ENCODE results near the gene UNKL.

Gene UNKL

DNA sequence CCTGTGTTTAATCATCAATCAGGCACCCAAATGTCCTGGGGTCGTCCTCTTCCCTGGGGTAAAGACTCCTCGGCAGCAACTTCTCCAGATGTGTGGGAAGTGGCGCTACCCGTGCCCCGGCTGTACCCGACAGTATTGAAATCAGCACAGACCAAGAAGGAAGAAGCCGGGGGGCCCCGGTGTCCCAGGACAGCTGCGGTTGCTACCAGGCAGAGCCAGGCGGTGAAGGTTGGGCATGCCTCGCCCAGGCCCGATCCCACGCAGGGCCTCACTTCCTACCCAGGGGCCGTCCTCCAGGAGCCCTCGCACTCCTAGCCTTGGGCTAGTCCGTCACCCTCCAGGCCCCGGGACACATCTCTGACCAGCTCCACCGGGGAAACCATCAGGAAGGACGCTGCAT lies 38.8 kb upstream of the UNKL start:
- H3K27ac ChIP-seq (ENCODE audit: low read depth, low read length), result no peak overlapping the region
- no peak overlapping the region for H3K4me2 ChIP-seq (ENCODE audit: low read depth, low read length, poor library complexity, severe bottlenecking)
- H4K20me1 ChIP-seq (ENCODE audit: low read depth, low read length), result no peaks in the 10 kb centered on the region
- TF ChIP-seq, protein P1, sequence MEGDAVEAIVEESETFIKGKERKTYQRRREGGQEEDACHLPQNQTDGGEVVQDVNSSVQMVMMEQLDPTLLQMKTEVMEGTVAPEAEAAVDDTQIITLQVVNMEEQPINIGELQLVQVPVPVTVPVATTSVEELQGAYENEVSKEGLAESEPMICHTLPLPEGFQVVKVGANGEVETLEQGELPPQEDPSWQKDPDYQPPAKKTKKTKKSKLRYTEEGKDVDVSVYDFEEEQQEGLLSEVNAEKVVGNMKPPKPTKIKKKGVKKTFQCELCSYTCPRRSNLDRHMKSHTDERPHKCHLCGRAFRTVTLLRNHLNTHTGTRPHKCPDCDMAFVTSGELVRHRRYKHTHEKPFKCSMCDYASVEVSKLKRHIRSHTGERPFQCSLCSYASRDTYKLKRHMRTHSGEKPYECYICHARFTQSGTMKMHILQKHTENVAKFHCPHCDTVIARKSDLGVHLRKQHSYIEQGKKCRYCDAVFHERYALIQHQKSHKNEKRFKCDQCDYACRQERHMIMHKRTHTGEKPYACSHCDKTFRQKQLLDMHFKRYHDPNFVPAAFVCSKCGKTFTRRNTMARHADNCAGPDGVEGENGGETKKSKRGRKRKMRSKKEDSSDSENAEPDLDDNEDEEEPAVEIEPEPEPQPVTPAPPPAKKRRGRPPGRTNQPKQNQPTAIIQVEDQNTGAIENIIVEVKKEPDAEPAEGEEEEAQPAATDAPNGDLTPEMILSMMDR (IDR thresholded peaks at IDR 0.05; ENCODE audit: insufficient read depth, low read length, poor library complexity, severe bottlenecking), result no peak
- no peak for TF ChIP-seq EZH2phosphoT487 (conservative IDR thresholded peaks at IDR 0.05; ENCODE audit: low read length)
- no peaks in the 10 kb centered on the region for H3K9me3 ChIP-seq (ENCODE audit: insufficient read depth, low read length)
- no peaks in the 10 kb centered on the region for H3K9me2 ChIP-seq (replicated peaks; ENCODE audit: insufficient read depth, low read length)
- no peaks in the 10 kb centered on the region for H3K27me3 ChIP-seq (ENCODE audit: low read length)
- no peak overlapping the region for H3K9ac ChIP-seq (ENCODE audit: low read length)
- H3F3A ChIP-seq (ENCODE audit: insufficient read depth), result no peaks in the 10 kb centered on the region
- no peak overlapping the region for H2AFZ ChIP-seq (ENCODE audit: low read depth, low read length, severe bottlenecking)
- no peak overlapping the region for H3K4me3 ChIP-seq (ENCODE audit: insufficient read depth, low read length, poor library complexity, severe bottlenecking)
- no peaks in the 10 kb centered on the region for H3K79me2 ChIP-seq (ENCODE audit: insufficient read depth, low read length)
- no peaks in the 10 kb centered on the region for H3K36me3 ChIP-seq (ENCODE audit: low read length)

GRCh38 chr16:1452530-1452929 lies 38.0 kb upstream of the UNKL start:
- no peak overlapping the region for H3K27ac ChIP-seq (ENCODE audit: low read depth, low read length)
- H3K27me3 ChIP-seq (ENCODE audit: low read length), result no peaks in the 10 kb centered on the region
- no peaks in the 10 kb centered on the region for H3F3A ChIP-seq (ENCODE audit: insufficient read depth)
- H3K9ac ChIP-seq (ENCODE audit: low read length), result no peak overlapping the region
- H2AFZ ChIP-seq (ENCODE audit: low read depth, low read length, severe bottlenecking), result no peak overlapping the region
- no peak overlapping the region for H3K4me3 ChIP-seq (ENCODE audit: insufficient read depth, low read length, poor library complexity, severe bottlenecking)
- no peaks in the 10 kb centered on the region for H3K9me2 ChIP-seq (replicated peaks; ENCODE audit: insufficient read depth, low read length)
- TF ChIP-seq, protein P1 (IDR thresholded peaks at IDR 0.05; ENCODE audit: insufficient read depth, low read length, poor library complexity, severe bottlenecking), result no peak
- TF ChIP-seq EZH2phosphoT487 (conservative IDR thresholded peaks at IDR 0.05; ENCODE audit: low read length), result no peak
- no peaks in the 10 kb centered on the region for H3K79me2 ChIP-seq (ENCODE audit: insufficient read depth, low read length)
- no peaks in the 10 kb centered on the region for H4K20me1 ChIP-seq (ENCODE audit: low read depth, low read length)
- H3K9me3 ChIP-seq (ENCODE audit: insufficient read depth, low read length), result no peaks in the 10 kb centered on the region
- no peak overlapping the region for H3K4me2 ChIP-seq (ENCODE audit: low read depth, low read length, poor library complexity, severe bottlenecking)
- no peaks in the 10 kb centered on the region for H3K36me3 ChIP-seq (ENCODE audit: low read length)

DNA sequence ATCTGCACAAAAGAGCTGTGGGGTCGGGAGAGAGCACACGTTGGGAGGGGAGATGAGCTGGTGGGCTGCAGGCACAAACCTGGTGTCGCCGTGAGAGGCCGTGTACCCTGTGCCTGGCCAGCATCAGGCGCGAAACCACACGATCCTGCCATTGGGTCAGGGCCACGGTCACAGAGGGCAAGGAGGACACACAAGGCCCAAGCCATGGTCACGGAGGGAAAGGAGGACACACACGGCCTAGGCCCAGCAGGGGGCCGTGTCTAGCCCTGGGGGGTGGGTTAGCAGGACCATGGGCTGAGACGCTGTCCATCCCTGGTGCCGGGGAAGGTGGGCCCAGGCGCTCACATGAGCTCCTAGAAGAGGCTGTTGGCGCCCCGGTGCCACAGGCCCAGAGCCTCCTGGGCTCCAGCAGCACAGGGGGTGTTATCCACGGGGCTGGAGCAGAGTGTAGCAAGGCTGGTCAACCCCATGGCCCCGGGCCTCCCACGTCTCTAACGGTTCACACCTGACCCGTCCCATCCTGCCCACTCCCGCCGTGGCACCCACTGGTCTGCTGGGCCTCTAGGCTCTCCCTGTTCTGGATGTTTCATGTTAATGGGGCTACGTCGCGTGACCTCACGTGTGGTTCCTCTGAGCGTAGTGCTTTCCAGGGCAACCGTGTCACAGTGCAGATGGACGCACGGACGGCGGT lies 37.3 kb upstream of the UNKL start:
- Histone ChIP-seq H3F3A (ENCODE audit: insufficient read depth) (no peaks in the 10 kb centered on the region), H3K79me2 (ENCODE audit: insufficient read depth, low read length) (no peaks in the 10 kb centered on the region), H3K9ac (ENCODE audit: low read length) (no peak overlapping the region), H3K4me2 (ENCODE audit: low read depth, low read length, poor library complexity, severe bottlenecking) (no peak overlapping the region), H3K27me3 (ENCODE audit: low read length) (no peaks in the 10 kb centered on the region), H3K27ac (ENCODE audit: low read depth, low read length) (no peak overlapping the region), H3K9me2 (replicated peaks; ENCODE audit: insufficient read depth, low read length) (no peaks in the 10 kb centered on the region), H3K36me3 (ENCODE audit: low read length) (no peaks in the 10 kb centered on the region), H3K9me3 (ENCODE audit: insufficient read depth, low read length) (no peaks in the 10 kb centered on the region), H4K20me1 (ENCODE audit: low read depth, low read length) (no peaks in the 10 kb centered on the region), H3K4me3 (ENCODE audit: insufficient read depth, low read length, poor library complexity, severe bottlenecking) (no peak overlapping the region), H2AFZ (ENCODE audit: low read depth, low read length, severe bottlenecking) (no peak overlapping the region)
- TF ChIP-seq, protein P1 (IDR thresholded peaks at IDR 0.05; ENCODE audit: insufficient read depth, low read length, poor library complexity, severe bottlenecking), result no peak
- TF ChIP-seq EZH2phosphoT487 (conservative IDR thresholded peaks at IDR 0.05; ENCODE audit: low read length), result no peak
